OCI-LY7 (cell line): ENCODE results near the gene ATP2A3. TPM values are rescaled to one million over a fixed set of nuclear protein-coding genes. Genes with fewer than 3 reads are reported as not detected.

Experiments
- BruUV-seq: library from RNA; stranded (reverse); fragments of 400-500 nt; replicated peaks from 2 replicates; lab custom pipeline; 2021; lab: Mats Ljungman, UMichigan
- CTCF ChIA-PET: fragments of 300-600 bp; sonication (Branson Sonifier 250); formaldehyde crosslinking; loops from one replicate; lab custom pipeline; 2022; ENCODE audit warnings: antibody characterized with exemption; ENCODE audit not compliant: unreplicated experiment; lab: Charles Lee
- POLR2A ChIA-PET: fragments of 300-600 bp; sonication (Branson Sonifier 250); formaldehyde crosslinking; loops from one replicate; lab custom pipeline; 2022; ENCODE audit warnings: antibody characterized with exemption; lab: Charles Lee
- DNase-seq: peaks from one replicate; pipeline ENCODE4 v3.0.0-alpha.2; 2015; ENCODE audit warnings: low spot score
- H2AFZ ChIP-seq: fragments of 200-600 bp; sonication (generic), shearing (Covaris generic); 2 replicates; pipeline ENCODE4 v1.6.1; 2014; ENCODE audit warnings: mild to moderate bottlenecking, antibody characterized with exemption, low read length, moderate library complexity
- H3K27ac ChIP-seq: fragments of 200-600 bp; sonication (generic); 2 replicates; pipeline ENCODE4 v1.5.1; 2014; ENCODE audit warnings: mixed run types, low read depth, mild to moderate bottlenecking, moderate library complexity, low read length, inconsistent platforms; ENCODE audit not compliant: poor library complexity, severe bottlenecking
- H3K36me3 ChIP-seq: fragments of 200-600 bp; sonication (generic); 2 replicates; pipeline ENCODE4 v1.6.1; 2014; ENCODE audit warnings: mild to moderate bottlenecking, antibody characterized with exemption, low read length, moderate library complexity, mixed read lengths; ENCODE audit not compliant: insufficient read depth
- H3K4me1 ChIP-seq: fragments of 200-600 bp; sonication (generic); 2 replicates; pipeline ENCODE4 v1.5.1; 2014; ENCODE audit warnings: mild to moderate bottlenecking, low read length; ENCODE audit not compliant: insufficient read depth, poor library complexity, severe bottlenecking
- H3K4me2 ChIP-seq: fragments of 200-600 bp; sonication (generic); 2 replicates; pipeline ENCODE4 v1.6.1; 2014; ENCODE audit warnings: mild to moderate bottlenecking, low read length
- H3K4me3 ChIP-seq: fragments of 200-600 bp; sonication (generic); 2 replicates; pipeline ENCODE4 v1.5.1; 2014; ENCODE audit warnings: mild to moderate bottlenecking, low read depth, low read length; ENCODE audit not compliant: poor library complexity, severe bottlenecking
- H3K79me2 ChIP-seq: fragments of 200-600 bp; sonication (generic); 2 replicates; pipeline ENCODE4 v1.6.1; 2016; ENCODE audit warnings: low read depth, mild to moderate bottlenecking, low read length, moderate library complexity, mixed read lengths; ENCODE audit not compliant: insufficient read depth
- H3K9me2 ChIP-seq: fragments of 200-600 bp; sonication (generic); 2 replicates; pipeline ENCODE4 v1.6.1; 2016; ENCODE audit warnings: mild to moderate bottlenecking, low read length, mixed read lengths; ENCODE audit not compliant: insufficient read depth
- H3K9me3 ChIP-seq: fragments of 200-600 bp; sonication (generic); 2 replicates; pipeline ENCODE4 v1.6.1; 2014; ENCODE audit warnings: mild to moderate bottlenecking, mixed run types, low read length, mixed read lengths
- H4K20me1 ChIP-seq: fragments of 200-600 bp; sonication (generic); 2 replicates; pipeline ENCODE4 v1.6.1; 2014; ENCODE audit warnings: mild to moderate bottlenecking, antibody characterized with exemption, low read length, moderate library complexity, mixed read lengths; ENCODE audit not compliant: insufficient read depth
- EZH2phosphoT487 ChIP-seq: fragments of 200-600 bp; sonication (generic); IDR thresholded peaks from 2 replicates; pipeline ENCODE4 v1.6.1; 2018; ENCODE audit warnings: low read depth, borderline replicate concordance, mild to moderate bottlenecking, mixed run types, antibody characterized with exemption, low read length, moderate library complexity, mixed read lengths
- intact Hi-C: fragments of 100-400 bp; cut with micrococcal nuclease; formaldehyde crosslinking; loops from one replicate; pipeline ENCODE4 v1.10.0; 2022; ENCODE audit not compliant: unreplicated experiment
- total RNA-seq, 2 experiments: library from RNA; depleted of rRNA in 1 of 2; stranded (reverse); fragments of >200 nt in 1 of 2; shearing (Covaris generic) in 1 of 2; gene quantifications; 2 replicates each; pipeline ENCODE4 v1.2.3, GENCODE V29; 2014 to 2022
- TF ChIP-seq, protein P1 (sequence below): fragments of 200-600 bp; sonication (generic); conservative IDR thresholded peaks from 2 replicates; pipeline ENCODE4 v1.5.1; 2014; ENCODE audit warnings: mild to moderate bottlenecking, antibody characterized with exemption, low read length, moderate library complexity, mixed read lengths

Gene ATP2A3
- total RNA-seq, 2 experiments from 2014 or later, result 108 to 353 TPM

- ChIA-PET CTCF (interaction anchor here (0.8 kb wide), 1 partner anchor 12 kb away, joined by 4 read pairs; no protein-coding TSS in a partner anchor), POLR2A (no interaction called here)
- Histone ChIP-seq H3K27ac (no peak overlapping the region), H3K9me3 (no peaks in the 10 kb centered on the region), H3K36me3 (peaks cover 60% of the 10 kb centered on the region), H3K9me2 (no peaks in the 10 kb centered on the region), H4K20me1 (no peaks in the 10 kb centered on the region), H3K4me1 (peaks cover 25% of the 10 kb centered on the region), H3K4me3 (no peak overlapping the region), H3K79me2 (no peaks in the 10 kb centered on the region), H3K4me2 (no peak overlapping the region), H2AFZ (no peak overlapping the region)
- intact Hi-C loops, result no loop called here
- no peak for TF ChIP-seq EZH2phosphoT487
- TF ChIP-seq, protein P1, sequence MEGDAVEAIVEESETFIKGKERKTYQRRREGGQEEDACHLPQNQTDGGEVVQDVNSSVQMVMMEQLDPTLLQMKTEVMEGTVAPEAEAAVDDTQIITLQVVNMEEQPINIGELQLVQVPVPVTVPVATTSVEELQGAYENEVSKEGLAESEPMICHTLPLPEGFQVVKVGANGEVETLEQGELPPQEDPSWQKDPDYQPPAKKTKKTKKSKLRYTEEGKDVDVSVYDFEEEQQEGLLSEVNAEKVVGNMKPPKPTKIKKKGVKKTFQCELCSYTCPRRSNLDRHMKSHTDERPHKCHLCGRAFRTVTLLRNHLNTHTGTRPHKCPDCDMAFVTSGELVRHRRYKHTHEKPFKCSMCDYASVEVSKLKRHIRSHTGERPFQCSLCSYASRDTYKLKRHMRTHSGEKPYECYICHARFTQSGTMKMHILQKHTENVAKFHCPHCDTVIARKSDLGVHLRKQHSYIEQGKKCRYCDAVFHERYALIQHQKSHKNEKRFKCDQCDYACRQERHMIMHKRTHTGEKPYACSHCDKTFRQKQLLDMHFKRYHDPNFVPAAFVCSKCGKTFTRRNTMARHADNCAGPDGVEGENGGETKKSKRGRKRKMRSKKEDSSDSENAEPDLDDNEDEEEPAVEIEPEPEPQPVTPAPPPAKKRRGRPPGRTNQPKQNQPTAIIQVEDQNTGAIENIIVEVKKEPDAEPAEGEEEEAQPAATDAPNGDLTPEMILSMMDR, result no peak
- no peak for DNase-seq
- no TSS peak for BruUV-seq
Observed at GRCh38 chr17:3924512-3925350, 39.5 kb downstream of the ATP2A3 start.

- no peaks in the 10 kb centered on the region for H3K79me2 ChIP-seq
- peaks cover 49% of the 10 kb centered on the region for H3K36me3 ChIP-seq
- DNase-seq, result no peak
- no peaks in the 10 kb centered on the region for H3K9me3 ChIP-seq
- intact Hi-C loops, result no loop called here
- H3K4me2 ChIP-seq, result no peak overlapping the region
- no TSS peak for BruUV-seq
- H2AFZ ChIP-seq, result no peak overlapping the region
- H3K27ac ChIP-seq, result no peak overlapping the region
- ChIA-PET POLR2A (interaction anchor here (1.3 kb wide), 1 partner anchor 42 kb away, joined by 4 read pairs; no protein-coding TSS in a partner anchor), CTCF (interaction anchor here (0.6 kb wide), 1 partner anchor 968 kb away, joined by 4 read pairs; no protein-coding TSS in a partner anchor)
- H3K4me3 ChIP-seq, result no peak overlapping the region
- no peaks in the 10 kb centered on the region for H3K9me2 ChIP-seq
- no peaks in the 10 kb centered on the region for H4K20me1 ChIP-seq
- H3K4me1 ChIP-seq, result peaks cover 25% of the 10 kb centered on the region
- TF ChIP-seq EZH2phosphoT487, result no peak
- TF ChIP-seq, protein P1, result no peak
Observed at GRCh38 chr17:3923466-3924190, 40.6 kb downstream of the ATP2A3 start.
